AG04450 (cell line): ENCODE results near the gene TK1. TPM values are rescaled to one million over a fixed set of nuclear protein-coding genes. Genes with fewer than 3 reads are reported as not detected.

Experiments
- CTCF ChIA-PET: fragments of 300-600, 350-600 bp; formaldehyde crosslinking; extraction: SDS; loops from one replicate; lab custom pipeline; 2022; ENCODE audit warnings: antibody characterized with exemption, inconsistent platforms; lab: Charles Lee
- POLR2A ChIA-PET: fragments of 350-600 bp; formaldehyde crosslinking; extraction: SDS; loops from one replicate; lab custom pipeline; 2021; ENCODE audit warnings: antibody characterized with exemption, inconsistent platforms; lab: Yijun Ruan, JAX
- DNase-seq: peaks from one replicate; pipeline ENCODE4 v3.0.0-alpha.2; 2011; ENCODE audit warnings: low read depth, low spot score
- H3K27ac ChIP-seq: one replicate; pipeline ENCODE4 v1.5.1; 2012; ENCODE audit warnings: low read depth, low read length, control low read depth
- H3K27me3 ChIP-seq: one replicate; pipeline ENCODE4 v1.6.0; 2012; ENCODE audit warnings: low read length; ENCODE audit not compliant: control insufficient read depth, insufficient read depth
- H3K4me3 ChIP-seq: 2 replicates; pipeline ENCODE4 v1.5.1; 2011; ENCODE audit warnings: mild to moderate bottlenecking, low read depth, low read length, control low read depth
- H3K9me3 ChIP-seq: 2 replicates; pipeline ENCODE4 v1.5.1; 2012; ENCODE audit warnings: low read length; ENCODE audit not compliant: control insufficient read depth, insufficient read depth
- polyA plus RNA-seq: library from polyadenylated mRNA; depleted of rRNA; stranded (reverse); fragments of >200 nt; gene quantifications from 2 replicates; pipeline ENCODE4 v1.2.3, GENCODE V29; 2011
- TF ChIP-seq, protein P1 (sequence below): IDR thresholded peaks from 2 replicates; pipeline ENCODE4 v1.5.1; 2011; ENCODE audit warnings: low read depth, low read length, control low read depth, inconsistent platforms

TK1 gene
- polyA plus RNA-seq, 1 experiment = 27.1 TPM

DNA sequence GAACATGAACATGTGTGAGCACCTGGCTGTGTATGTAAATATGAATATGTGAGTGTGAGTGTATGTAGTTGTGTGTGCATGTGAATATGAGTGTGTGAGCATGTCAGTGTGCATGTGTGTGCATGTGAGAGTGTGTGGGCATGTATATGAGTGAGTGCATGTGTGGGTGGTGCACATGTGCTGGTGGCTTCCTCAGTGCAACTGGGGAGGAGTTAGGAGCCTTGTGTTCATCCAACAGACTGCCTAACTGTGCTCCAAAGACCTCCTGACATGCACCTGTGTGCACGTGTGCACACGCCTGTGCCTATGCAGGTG, 46.0 kb upstream of the TK1 start:
- Histone ChIP-seq H3K27me3 (peaks cover 35% of the 10 kb centered on the region), H3K27ac (no peak overlapping the region), H3K4me3 (no peak overlapping the region), H3K9me3 (no peaks in the 10 kb centered on the region; the same call in 1 of the 2 replicates)
- no peak for DNase-seq
- POLR2A ChIA-PET = no interaction called here
- TF ChIP-seq, protein P1, sequence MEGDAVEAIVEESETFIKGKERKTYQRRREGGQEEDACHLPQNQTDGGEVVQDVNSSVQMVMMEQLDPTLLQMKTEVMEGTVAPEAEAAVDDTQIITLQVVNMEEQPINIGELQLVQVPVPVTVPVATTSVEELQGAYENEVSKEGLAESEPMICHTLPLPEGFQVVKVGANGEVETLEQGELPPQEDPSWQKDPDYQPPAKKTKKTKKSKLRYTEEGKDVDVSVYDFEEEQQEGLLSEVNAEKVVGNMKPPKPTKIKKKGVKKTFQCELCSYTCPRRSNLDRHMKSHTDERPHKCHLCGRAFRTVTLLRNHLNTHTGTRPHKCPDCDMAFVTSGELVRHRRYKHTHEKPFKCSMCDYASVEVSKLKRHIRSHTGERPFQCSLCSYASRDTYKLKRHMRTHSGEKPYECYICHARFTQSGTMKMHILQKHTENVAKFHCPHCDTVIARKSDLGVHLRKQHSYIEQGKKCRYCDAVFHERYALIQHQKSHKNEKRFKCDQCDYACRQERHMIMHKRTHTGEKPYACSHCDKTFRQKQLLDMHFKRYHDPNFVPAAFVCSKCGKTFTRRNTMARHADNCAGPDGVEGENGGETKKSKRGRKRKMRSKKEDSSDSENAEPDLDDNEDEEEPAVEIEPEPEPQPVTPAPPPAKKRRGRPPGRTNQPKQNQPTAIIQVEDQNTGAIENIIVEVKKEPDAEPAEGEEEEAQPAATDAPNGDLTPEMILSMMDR = no peak
- CTCF ChIA-PET = no interaction called here

DNA sequence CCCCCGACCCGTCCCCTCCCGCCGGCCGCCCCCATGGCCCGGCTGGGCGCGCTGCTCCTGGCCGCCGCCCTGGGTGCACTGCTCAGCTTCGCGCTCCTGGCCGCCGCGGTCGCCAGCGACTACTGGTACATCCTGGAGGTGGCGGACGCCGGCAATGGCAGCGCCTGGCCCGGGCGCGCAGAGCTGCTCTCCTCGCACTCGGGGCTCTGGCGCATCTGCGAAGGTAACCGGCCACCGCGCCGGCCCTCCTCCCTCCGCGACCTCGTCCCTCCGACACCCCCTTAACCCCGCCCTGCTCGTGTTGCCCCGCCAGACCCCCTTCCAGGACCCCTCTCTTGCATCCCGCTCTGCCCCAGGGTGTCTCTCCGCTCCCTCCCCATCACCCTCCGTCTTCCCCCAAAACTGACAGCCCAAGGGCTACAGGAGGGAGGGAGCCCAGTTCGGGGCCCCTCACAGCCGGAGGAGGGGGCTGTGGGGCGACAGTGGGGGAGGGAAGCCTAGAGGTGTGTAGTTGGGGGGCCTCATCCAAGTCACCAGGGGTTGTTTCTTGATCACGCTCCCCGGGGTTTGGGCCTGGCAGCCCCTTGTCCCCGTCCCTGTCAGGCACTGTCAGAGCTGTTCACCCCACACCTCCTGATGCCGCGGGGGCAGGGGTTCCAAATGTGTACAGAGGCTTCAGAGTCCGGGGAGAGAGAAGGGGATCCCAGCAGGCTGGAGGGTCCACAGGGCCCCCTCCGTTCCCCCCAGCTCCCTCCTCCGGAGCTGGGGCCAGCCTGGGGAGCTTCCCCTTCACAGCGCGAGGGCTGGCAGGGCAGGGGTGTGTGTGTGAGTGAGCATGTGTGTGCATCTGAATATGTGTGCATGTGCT, 45.4 kb upstream of the TK1 start:
- H3K4me3 ChIP-seq = no peak overlapping the region
- ChIA-PET POLR2A (no interaction called here), CTCF (no interaction called here)
- H3K27ac ChIP-seq = no peak overlapping the region
- H3K27me3 ChIP-seq = peaks cover 35% of the 10 kb centered on the region
- TF ChIP-seq, protein P1 = no peak
- no peaks in the 10 kb centered on the region; the same call in 1 of the 2 replicates for H3K9me3 ChIP-seq
- DNase-seq = no peak

DNA sequence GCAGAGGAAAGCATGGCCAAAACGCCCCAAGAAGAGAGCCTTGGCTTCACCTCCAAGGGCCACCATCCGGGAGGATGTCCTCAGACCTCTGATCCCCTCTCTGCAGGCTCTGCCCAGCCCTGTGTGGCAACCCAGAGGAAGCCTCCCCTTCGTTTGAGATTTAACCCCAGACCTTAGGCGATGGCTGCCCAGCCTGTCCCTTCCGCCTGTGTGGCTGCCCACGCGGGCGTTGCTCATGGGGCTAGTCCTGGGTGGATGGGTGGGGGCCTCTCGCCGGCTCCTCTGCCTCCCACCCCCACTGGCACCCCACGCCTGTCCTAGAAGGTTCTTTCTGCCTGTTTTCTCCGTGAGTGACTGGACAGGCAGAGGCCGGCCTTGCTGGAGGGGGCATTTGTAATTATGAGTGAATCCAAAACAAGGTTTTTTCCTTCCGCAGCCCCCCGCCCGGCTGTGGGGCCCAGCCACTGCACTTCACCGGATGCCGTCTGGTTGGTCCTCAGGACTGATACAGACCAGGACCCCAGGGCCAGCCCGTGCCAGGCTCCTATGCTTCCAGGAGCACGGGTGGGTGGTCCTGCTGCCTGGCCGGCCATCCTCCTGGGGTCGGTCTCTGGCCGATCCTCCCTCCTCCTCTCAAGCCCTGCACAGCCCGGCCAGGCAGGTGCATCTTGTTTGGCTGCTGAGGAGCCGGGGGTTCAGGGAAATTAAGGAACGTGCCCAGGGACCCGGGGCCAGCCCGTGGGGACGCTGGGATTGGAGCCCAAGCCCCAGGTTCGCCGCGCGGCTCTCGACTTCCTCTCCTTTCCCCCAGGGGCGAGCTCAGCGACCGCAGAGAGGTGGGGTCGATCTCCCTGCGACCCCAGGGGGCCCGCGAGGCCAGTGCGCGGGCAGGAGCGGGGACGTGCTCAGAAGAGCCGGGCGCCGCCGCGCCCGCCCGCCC, 44.4 kb upstream of the TK1 start, which contains the start of gene TMEM235:
Gene TMEM235, plus strand, starts transcription at position 636 of the 940 bp plus-strand sequence. CDS start 393 bp downstream, outside the sequence.
- TF ChIP-seq, protein P1 = no peak
- Histone ChIP-seq H3K9me3 (no peaks in the 10 kb centered on the region; the same call in 1 of the 2 replicates), H3K27ac (no peak within 1 kb of the TSS), H3K4me3 (no peak within 1 kb of the TSS), H3K27me3 (peaks cover 35% of the 10 kb centered on the region)
- POLR2A ChIA-PET = no interaction called here
- DNase-seq = no peak
- CTCF ChIA-PET = no interaction called here

DNA sequence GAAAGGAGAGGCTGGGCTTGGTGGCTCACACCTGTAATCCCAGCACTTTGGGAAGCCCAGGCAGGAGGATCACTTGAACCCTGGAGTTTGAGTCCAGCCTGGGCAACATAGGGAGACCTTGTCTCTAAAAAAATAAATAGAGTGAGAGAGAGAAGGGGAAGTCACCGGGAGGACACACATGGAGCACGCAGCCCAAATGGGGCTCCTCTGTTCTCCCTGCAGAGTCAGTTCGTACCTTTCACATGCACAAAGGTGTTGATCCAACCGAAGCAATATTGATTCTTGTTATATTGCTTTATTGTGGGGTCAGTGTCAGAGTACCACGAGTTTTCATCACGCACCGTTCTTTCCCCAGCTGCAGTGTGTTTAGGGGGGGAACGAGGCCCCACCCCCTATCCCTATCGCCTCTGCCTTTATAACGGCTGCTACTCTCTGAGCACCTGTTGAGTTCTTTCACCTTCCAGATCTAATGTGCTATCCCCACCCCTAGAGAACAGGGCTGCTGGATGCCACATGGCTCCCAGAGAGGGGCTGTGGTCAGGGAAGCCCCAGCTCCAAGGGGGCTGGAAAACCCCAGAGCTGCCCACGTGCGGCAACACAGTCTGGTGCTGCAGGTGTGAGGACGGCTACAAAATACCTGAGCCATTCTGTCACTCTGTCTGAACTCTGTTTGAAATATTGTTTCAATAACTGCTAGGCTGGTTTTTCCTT, 43.6 kb upstream of the TK1 start:
- H3K9me3 ChIP-seq = no peaks in the 10 kb centered on the region; the same call in 1 of the 2 replicates
- ChIA-PET POLR2A (no interaction called here), CTCF (no interaction called here)
- H3K27ac ChIP-seq = no peak overlapping the region
- DNase-seq = no peak
- H3K27me3 ChIP-seq = peaks cover 35% of the 10 kb centered on the region
- TF ChIP-seq, protein P1 = no peak
- no peak overlapping the region for H3K4me3 ChIP-seq
